DMS79 treated with DMSO at 0.1 percent for 48 hours (cell line): ENCODE data around the gene CELSR3.

Experiments
- DNase-seq: peaks from one replicate; lab custom pipeline; 2025; lab: John Stamatoyannopoulos, UW

The CELSR3 gene

DNA sequence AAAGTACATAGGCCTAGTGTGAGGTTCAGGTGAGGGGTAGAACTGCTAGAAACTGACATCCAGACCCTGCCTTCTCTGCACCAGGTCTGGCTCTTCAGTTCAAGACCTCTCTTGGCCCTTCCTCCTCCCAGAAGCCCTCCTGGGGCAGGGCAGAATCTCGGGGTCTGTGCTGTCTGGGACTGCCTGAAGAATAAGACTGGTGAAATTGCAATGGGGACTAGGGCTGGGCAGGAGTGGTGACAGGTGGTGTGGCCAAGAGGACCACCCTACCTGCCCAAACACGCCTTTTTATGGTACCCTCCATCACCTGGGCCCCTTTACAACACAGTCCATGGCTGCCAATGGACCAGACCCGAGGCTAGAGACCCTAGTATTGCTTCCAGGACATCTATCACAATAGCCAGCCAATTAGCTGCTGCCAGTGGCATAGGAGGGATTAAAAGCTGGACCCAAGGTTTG lies 24.6 kb upstream of the CELSR3 start:
- no peak for DNase-seq

DNA sequence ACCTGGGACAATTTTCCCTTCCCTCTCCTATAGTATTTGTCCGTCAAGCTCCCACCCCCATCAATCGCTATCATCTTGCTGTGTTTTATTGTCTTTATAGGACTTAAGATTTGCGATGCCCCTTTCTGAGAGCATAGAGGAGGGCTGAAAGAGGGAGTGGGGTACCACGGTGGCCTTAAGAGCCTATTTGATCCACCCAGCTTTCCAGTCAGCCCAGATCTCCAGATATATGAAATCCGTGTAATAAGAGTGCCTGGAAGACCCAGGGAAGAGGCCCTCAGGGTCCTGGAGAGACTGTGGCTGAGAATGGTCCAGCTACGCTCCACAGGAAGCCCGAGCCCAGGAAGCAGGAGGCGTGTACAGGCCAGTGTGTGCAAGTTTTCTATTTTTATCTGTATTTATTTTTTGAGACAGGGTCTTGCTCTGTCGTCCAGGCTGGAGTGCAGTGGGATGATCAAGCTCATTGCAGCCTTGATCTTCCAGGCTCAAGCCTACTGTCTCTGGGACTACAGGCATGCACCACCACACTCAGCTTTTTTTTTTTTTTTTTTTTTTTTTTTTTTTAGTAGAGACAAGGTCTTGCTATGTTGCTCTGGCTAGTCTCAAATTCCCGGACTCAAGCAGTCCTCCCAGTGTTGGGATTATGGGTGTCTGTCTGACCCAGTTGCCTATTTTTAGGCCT lies 24.0 kb upstream of the CELSR3 start:
- DNase-seq, result no peak

DNA sequence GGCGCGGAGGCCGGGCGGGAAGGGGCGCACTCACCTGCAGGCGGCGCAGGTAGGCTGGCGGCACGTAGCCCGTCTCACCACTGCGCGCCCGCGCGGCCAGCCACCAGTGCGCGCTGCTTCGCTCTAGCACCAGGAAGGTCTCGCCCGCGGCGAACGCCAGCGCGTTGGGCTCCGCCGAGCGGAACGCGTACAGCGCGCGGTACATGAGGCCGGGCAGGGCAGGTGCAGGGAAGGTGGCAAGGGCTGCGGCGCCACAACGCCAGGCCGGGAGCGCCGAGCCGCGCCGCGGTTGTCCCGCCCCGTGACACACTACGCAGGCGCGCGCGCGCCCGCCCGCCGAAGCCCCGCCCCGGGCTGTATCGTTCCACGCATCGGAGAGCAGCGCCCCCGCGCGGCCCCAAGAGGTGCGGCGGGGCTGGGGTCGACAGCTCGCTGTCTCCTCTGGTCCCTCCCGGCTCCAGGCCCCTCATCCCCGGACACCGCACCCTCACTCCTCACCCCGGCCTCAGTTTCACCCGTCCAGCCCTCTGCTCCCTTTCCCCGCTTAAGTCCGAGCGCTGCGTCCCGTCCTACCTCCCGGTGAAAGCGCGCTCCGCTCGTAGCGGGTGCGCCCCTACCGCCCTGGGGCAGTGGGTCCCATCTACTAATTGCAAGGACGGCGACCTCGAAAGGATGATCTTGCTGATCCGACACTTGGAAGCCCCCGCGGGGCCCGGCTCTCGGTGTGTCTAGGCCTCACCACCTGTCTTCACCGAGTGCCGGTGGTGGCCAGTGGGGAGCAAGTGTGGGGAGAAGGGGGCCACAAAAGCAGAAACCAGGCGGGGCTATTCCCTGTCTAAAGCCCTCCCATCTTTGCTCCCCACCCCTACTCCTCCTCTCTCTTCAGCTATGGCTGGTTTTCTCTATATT lies 23.2 kb upstream of the CELSR3 start, which contains the start of gene NCKIPSD:
Gene NCKIPSD (minus strand): TSS at position 313 of the 909 bp plus-strand sequence. CDS start 108 bp downstream, at position 205.
- DNase-seq, result peak; percentile 43

DNA sequence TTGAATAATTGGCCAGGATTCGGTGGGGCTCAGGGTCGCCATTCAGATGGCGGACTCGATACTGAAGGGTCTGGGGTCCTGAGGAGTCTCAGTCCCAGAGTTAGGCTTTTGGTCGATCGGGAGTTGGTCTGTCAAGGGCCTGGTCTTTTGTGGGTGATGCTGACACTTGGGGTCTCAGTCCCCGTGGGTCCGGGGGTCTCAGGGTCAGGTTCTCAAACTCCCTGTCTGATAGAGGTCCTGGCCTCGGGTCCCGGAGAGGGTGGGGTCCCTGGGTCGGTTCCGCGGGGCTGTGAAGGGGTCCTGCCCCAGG lies 22.6 kb upstream of the CELSR3 start:
- no peak for DNase-seq

DNA sequence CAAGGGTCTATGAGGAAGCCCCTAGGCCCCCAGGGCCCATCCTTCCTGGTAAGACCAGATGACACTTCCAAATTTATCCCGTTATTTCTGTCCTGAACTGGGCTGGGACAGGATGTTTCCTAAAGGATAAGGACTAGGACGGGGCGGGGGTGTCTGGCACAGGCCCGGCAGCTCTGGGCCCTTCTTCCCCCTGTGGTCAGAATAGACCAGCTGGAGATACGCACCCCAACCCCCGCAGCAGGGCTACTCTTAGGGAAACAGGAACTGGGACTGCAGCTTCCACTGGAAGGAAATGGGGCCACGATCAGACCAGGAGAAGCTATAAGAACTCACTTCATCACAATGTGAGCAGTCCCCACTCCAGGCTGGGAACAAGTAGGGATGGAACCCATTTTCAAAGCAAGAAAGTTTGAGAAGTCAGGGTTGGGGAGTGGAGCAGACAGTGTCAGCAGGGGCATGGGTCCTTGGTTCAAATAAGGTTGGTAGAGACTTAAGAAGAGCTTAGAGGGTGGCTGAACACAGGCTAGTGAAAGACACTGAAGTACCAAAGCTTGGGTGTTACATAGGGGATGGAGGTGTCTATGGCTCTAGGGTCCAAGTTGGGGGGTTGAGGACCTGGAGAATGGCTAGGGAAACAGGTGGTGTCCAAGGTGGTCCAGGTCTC lies 21.9 kb upstream of the CELSR3 start:
- no peak for DNase-seq

DNA sequence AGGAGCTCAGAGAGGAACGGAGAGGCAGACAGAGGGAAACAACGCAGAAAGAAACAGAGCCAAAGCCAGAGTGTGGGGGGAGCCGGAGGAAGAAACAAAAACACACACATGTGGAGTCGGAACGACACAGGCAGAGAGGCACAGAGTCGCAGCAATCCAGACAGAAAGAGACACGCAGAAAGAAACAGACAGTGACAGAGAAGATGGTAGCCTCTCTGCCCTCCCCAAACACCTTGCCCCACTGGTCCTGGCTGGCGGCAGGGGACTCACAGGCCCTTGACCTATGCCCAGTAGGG lies 21.3 kb upstream of the CELSR3 start:
- DNase-seq, result no peak

DNA sequence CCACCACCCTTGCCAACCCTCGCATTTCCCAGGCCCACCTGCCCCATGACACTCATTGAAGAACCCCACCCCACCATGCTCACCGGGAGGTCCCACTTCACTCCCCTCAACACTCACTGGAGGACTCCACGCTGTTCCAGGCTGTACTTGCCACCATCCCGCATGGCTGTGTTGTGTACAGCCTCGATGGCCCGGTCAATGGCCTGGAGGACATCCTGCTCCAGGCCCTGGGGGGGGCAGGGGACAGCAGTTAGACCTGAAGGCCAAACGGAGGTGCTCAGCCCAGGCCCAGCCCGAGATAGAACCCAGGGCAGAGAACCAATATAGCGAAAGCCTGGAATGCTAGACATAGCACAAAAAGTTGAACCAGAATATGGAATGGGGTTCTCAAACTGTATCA lies 20.1 kb upstream of the CELSR3 start:
- no peak for DNase-seq

DNA sequence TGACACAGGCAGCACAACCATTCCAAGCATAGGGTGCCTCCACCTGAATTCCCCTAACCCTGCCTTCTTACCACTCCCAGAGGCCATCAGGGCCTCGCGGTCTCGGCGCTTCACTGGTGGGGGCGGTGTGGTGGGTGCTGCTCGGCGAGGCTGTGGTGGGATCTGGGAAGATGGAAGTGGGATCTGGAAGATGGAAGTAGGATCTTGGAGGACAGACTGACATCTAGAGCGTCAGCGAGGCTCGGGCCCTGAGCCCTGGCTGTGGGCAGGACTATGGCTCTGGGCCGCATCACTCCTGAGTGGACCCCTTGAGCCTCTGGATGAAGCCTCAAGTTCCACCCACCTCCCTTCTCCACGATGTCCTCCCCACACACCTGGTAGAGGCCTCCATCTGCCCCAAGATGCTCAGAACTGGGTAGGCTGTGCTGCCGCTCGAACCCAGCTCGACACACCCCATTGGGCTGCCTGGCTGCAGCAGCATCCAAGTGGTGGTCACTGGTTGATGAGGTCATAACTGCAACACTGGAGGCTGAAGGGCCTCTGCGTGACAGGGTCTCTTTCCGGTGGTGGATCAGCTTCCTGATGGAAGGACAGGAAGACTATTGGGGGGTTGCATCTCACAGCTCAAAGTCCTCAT lies 19.4 kb upstream of the CELSR3 start:
- no peak for DNase-seq

DNA sequence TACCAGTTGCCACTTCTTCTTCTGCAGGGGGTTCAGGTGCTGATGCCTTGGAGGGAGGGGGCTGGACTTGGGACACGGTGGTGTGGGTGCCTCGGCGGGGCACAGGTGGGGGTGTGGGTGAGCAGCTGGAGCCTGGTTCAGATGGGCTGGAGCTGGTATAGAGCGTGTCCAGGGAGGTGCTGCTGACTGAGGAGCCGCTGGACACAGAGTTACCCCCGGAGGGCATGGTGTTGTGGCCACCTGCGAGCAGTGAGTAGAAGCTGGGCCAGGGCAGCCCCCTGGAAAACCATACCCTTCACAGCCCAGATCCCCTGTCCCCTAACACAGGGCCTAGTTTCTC lies 18.8 kb upstream of the CELSR3 start:
- DNase-seq, result no peak

DNA sequence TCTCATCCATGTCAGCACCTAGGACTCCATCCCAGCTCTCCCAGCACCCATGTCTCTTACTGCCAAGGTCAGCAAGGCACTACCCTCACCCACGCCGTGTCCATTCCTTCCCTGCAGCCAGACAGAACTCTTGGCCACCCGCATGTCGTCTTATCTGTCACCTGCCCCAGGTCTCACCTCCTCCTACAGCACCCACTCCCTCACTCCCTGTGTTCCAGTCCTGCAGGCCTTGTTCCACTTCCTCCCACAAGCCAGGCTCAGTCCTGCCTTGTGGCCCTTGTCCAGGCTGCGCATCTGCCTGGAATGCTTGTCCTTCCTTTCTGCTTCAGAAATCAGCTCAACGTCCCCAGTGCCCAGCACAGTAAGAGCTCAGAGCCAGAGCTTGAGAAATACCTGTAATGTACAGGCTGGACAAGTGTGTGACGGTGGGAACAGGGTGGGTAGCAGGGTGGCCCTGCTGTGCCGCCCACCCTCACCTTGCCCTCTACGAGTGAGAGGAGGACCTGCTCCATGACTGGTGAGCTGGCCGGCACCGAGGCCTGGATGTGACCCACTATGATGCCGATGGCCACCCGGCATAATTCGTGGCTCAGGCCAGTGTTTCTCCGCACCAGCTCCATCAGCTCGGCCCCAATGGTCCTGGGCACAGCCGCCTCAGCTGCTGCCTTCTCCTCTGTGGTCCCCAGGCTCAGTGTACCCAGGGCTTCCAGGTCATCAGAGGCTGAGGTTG lies 18.3 kb upstream of the CELSR3 start:
- no peak for DNase-seq

DNA sequence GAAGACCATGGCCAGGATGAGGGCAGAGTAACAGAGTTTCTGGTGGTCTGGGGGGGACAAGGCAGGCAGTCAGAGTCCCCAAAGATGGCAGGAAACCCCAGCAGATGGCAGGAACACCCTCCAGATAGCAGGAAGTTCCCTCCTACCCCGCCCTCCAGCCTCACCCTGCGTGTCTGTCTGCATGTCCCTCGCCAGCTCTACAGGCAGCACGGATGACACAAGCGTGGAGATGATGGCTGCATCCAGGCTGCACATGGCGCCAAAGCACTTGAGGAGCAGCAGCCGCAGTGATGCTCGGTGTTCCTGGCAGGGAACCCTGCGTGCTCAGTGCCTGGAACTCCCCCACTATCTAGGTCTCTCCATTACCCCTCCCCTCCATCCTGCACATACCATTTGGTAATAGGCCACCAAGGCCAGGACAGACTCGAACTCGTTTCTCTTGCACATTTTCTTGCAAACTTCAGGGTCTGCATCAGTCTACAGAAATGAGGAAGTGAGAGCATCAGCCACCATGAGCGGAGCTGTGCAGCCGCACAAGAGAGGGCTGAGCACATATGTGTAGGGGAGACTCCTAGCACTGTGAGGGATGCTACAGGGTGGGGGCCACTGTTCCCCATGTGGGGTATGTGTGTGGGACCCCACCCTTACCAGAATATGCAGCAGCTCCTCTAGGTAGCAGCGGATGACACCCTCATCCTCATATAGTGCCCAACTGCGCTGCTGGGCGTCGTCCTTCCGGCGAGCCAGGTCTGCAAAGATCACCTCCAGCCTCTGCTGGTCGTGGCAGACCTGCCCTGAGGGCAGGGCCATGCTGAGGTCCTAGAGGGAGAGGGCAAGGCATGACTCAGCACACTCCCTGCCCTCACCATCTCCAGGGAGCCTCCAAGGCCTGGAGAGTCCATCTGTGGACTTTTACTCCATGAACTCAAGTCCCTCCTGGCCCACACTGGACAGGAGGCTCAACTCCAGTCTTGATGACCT lies 17.0 kb upstream of the CELSR3 start:
- DNase-seq, result no peak

DNA sequence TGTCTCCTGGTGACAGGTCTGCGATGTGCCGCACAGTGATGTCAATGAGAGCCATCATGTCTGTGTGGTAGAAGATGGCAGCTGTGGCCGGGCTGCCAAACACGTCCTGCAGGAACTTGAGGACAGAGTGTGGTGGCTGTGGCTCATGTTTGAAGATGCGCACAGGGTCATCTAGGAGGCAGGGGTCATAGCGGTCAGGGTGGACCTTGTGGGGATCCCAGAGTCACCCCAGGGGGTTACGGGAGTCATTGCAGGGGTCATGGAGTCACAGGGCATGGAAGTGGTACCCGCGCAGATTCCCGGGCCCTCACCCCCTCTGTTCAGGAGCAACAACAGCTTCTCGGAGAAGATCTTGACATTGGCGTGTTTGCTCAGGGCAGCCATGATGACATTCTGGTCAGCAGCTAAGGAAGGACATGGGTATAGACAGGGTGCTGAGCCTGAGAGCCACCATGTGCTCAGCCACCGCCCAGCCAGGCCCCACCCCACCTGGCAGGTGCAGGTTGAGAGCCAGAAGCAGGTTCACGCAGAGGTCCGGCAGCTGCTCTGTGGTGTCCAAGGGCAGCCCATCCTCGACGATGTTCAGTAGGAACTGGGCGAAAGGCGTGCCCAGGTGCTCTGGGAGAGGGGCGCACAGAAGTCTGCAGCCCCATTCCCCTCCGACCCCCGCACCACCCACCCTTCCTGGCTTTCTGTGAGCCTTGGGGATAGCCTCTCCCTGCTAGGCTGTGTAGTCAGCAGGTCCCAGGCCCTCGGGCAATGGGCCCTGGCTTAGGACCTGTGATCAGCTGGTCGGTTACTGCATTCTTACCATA lies 16.1 kb upstream of the CELSR3 start:
- DNase-seq, result no peak

DNA sequence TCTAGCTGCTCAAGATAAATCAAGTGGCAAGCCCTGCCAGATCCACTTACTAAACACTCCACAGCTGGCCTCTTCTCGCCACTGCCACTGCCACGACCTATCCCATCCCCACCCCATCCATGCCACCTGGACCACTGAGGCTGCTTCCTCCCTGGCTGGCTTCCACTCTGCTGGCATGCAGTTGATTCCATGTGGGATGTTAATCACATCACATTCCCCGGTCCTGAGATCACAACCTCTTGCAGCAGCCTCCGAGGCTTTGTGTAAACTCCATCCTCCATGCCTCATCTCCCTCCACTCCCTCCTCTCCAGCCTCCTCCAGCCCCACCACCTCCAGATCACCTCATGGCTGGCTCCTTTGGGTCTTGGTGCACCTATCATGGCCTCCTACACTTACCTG lies 15.4 kb upstream of the CELSR3 start:
- no peak for DNase-seq

DNA sequence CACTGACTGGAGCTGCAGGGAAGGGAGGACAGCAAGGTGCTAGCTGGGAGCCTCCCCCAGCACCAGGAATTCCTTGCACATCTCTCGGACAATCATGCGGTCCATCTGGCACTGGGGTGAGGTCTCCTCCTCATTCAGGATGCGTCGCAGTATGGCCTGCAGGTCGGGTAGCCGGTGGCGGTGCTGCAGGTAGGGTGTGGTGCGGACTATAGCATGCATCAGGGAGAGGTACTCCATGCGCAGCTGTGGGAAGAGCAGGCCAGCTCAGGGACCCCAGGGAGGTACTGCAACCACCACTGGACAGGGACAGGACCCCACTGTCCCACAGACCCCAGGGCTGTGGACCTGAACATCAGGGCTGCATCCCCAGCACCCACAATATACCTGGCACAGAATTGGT lies 11.8 kb upstream of the CELSR3 start:
- DNase-seq, result no peak

DNA sequence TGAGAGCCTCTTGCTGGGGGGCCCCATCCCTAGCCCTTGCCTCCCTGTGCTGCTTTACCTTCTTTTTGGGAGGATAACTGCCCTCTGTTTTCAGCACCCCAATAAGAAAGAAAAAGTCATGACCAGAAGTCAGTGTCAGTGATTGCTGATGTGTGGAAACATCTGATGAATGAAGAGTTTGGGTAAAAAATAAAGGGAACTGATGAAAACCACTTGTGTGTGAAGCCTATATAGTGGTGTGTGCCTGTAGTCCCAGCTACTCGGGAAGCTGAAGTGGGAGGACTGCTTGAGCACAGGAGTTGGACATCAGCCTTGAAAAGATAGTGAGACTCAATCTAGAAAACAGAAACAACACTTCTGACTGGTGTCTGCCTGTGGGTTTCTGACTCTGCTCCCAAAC lies 9.8 kb upstream of the CELSR3 start:
- DNase-seq, result no peak

DNA sequence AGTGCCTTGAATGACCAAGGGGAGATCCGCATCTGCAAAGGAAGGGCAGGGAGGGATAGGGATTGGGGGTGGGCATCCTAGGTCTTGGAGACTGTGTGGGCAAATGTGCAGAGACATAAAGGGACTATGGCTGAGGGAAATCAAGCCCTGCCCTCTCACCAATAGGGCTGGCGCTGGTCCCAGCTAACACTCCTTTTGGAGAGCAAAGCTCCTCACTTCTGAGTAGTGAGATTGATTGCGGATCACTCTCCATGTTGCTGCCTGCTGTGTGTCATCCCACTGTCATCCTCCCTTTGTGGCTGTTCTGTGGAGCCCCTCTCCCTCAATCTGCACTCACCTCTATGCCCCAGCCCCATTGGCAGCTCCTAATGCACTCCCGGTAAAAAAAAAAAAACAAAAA lies 2.2 kb upstream of the CELSR3 start:
- DNase-seq, result no peak

DNA sequence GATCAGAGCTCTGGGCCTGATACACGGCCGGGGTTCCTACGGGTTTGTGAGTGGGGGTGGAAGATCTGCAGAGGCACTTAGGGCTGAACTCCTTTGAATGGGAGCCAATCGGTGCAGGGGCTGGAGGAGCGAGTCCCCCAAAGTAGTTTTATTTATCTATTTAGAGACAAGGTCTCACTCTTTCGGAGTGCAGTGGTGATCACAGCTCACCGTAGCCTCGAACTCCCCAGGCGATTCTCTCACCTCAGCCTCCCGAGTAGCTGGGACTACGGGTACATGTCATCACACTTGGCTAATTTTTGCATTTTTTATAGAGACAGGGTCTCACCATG lies 1.6 kb upstream of the CELSR3 start:
- DNase-seq, result no peak

DNA sequence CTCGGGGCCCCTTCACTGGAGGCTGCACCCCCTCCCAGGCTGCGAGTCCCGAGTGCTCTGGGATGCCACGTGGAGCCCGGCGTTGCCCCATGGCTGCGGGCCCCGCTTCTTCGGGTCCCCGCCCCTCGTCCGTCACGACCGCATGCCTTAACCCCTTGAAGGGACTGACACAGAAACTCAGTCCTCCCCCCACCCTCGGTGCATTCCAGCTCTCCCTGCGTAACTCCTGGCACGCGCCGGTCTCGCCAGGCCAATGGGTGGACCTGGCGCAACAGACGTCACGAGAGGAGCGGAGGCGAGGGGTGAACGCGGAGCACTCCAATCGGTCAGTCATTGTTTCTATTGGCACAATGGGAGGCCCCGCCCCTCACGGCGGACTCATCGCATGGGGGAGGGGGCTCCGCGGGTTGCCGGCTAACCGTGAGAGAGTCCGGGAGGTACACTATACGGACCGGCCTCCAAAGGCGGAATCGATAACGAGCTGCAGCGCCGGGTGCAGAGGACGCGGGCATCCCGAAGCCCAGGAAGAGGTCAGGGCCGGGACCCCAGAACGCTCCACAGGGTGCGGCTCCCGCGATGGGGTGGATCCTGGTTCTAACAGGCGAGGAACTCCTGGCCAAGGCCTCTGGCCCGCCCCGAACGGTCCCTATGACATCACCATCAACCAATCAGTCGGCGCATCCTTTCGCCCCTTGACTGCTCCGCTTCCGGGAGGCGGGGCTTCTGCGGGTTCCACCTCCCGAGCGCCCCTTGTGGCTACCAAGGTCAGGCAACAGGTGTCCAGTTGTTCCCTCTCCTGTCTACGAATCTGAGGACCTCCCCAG lies 1.0 kb upstream of the CELSR3 start:
- DNase-seq, result peak; percentile 81

DNA sequence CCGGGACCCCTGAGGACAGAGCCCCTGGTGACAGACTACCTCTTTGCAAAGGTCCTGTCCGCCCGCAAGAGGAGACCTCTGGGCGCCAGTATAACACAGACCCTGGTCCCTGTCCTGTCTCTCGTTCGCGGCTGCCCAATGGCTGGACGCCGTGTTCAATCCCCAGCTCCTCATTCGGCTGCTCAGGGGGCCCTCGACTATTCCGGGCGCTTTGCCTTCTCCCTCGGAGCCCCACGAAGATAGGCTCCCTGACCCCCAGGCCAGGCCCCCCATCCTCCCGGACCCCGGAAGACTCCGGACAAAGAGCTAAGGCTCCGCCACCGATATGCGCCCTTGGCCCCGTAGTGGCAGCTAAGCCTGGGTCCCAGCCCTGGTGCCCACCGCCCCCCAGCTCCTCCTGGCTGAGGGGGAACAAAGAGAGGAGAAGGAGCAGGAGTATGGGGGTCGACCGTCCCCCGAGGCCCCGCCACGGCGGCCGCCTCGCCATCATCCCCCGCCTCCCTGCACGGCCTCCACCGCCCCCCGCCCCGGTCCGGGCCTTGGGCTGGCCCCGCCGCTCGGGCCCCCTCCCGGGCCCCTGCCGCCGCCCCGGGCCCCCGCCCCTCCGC lies 437 bp downstream of the CELSR3 start:
- DNase-seq, result no peak
